C4-2B (cell line): ENCODE data around the gene LINGO1.

Experiments
- H3K27ac ChIP-seq: fragments of 450-650 bp; 2 replicates; pipeline ENCODE4 v1.5.1; 2017
- CTCF ChIP-seq: fragments of 450-650 bp; conservative IDR thresholded peaks from 2 replicates; pipeline ENCODE4 v1.5.1; 2017; ENCODE audit warnings: mild to moderate bottlenecking
- ZFX ChIP-seq: fragments of 450-650 bp; IDR thresholded peaks from 2 replicates; pipeline ENCODE4 v1.6.1; 2017

The LINGO1 gene

GRCh38 chr15:77597804-77598453, 34.8 kb downstream of the LINGO1 start:
- H3K27ac ChIP-seq, result no peak overlapping the region
- TF ChIP-seq ZFX (no peak), CTCF (no peak)

GRCh38 chr15:77596821-77597803, 35.6 kb downstream of the LINGO1 start:
- TF ChIP-seq ZFX (no peak), CTCF (no peak)
- no peak overlapping the region for H3K27ac ChIP-seq

- no peak overlapping the region for H3K27ac ChIP-seq
- TF ChIP-seq CTCF (no peak), ZFX (no peak)
Observed at GRCh38 chr15:77595231-77595630, 37.5 kb downstream of the LINGO1 start.

GRCh38 chr15:77592758-77593157, 40.0 kb downstream of the LINGO1 start:
- H3K27ac ChIP-seq, result no peak overlapping the region
- TF ChIP-seq CTCF, result no peak
- no peak for TF ChIP-seq ZFX

GRCh38 chr15:77591968-77592613, 40.6 kb downstream of the LINGO1 start:
- no peak overlapping the region for H3K27ac ChIP-seq

GRCh38 chr15:77589839-77590238, 42.9 kb downstream of the LINGO1 start:
- TF ChIP-seq ZFX, result no peak
- no peak for TF ChIP-seq CTCF
- no peak overlapping the region for H3K27ac ChIP-seq

More at GRCh38 chr15:77591968-77592613, 40.6 kb downstream of the LINGO1 start:
- TF ChIP-seq ZFX (no peak), CTCF (no peak)

GRCh38 chr15:77588126-77588525, 44.6 kb downstream of the LINGO1 start:
- H3K27ac ChIP-seq, result no peak overlapping the region
- no peak for TF ChIP-seq CTCF
